Activated CD4-positive, alpha-beta T cell treated with anti-CD3 and anti-CD28 coated beads for 1 hour (primary cell): ENCODE measurements around the gene PTPRN2.

Experiments used
- DNase-seq: peaks from one replicate; pipeline ENCODE4 v3.0.0-alpha.2; 2020

Gene PTPRN2

GRCh38 chr7:157772486-157773130 lies 815.0 kb downstream of the PTPRN2 start:
- DNase-seq: no peak

GRCh38 chr7:157771689-157772088 lies 815.9 kb downstream of the PTPRN2 start:
- no peak for DNase-seq

GRCh38 chr7:157770716-157771320 lies 816.8 kb downstream of the PTPRN2 start:
- DNase-seq: no peak

GRCh38 chr7:157769526-157770215 lies 818.0 kb downstream of the PTPRN2 start:
- no peak for DNase-seq

- no peak for DNase-seq
Measured at GRCh38 chr7:157769086-157769485, 818.5 kb downstream of the PTPRN2 start.

- DNase-seq: no peak
Measured at GRCh38 chr7:157768198-157768597, 819.4 kb downstream of the PTPRN2 start.

- DNase-seq: no peak
Measured at GRCh38 chr7:157767506-157768197, 820.0 kb downstream of the PTPRN2 start.

GRCh38 chr7:157766098-157766497 lies 821.5 kb downstream of the PTPRN2 start:
- DNase-seq: no peak

- DNase-seq: no peak
Measured at GRCh38 chr7:157764946-157765537, 822.6 kb downstream of the PTPRN2 start.

GRCh38 chr7:157764193-157764592 lies 823.4 kb downstream of the PTPRN2 start:
- DNase-seq: no peak

- DNase-seq: no peak
Measured at GRCh38 chr7:157763279-157764000, 824.2 kb downstream of the PTPRN2 start.

GRCh38 chr7:157762824-157763223 lies 824.8 kb downstream of the PTPRN2 start:
- no peak for DNase-seq

GRCh38 chr7:157760004-157760730 lies 827.5 kb downstream of the PTPRN2 start:
- DNase-seq: no peak

- DNase-seq: no peak
Measured at GRCh38 chr7:157759246-157759805, 828.3 kb downstream of the PTPRN2 start.

- DNase-seq: no peak
Measured at GRCh38 chr7:157758468-157759245, 829.0 kb downstream of the PTPRN2 start.

GRCh38 chr7:157757776-157758467 lies 829.7 kb downstream of the PTPRN2 start:
- DNase-seq: no peak

GRCh38 chr7:157757211-157757610 lies 830.4 kb downstream of the PTPRN2 start:
- DNase-seq: no peak

GRCh38 chr7:157755741-157756140 lies 831.9 kb downstream of the PTPRN2 start:
- no peak for DNase-seq

GRCh38 chr7:157754416-157754790 lies 833.2 kb downstream of the PTPRN2 start:
- no peak for DNase-seq
